Measurements from ENCODE around the gene HMOX1. TPM values are rescaled to one million over a fixed set of nuclear protein-coding genes. Genes with fewer than 3 reads are reported as not detected.

Gene HMOX1
- total and polyA plus RNA-seq, 2 of the 8 experiments (the other 6 are each of a cell fraction or from before 2014, with no cell fraction given) = 25.0 to 41.6 TPM

- ChIA-PET POLR2A (ENCODE audit: partially characterized antibody) (interaction anchor here (0.6 to 57.4 kb wide), 6 partner anchors 5 to 957 kb away, joined by 3 to 1995 read pairs (median 4); partner anchors contain the start of genes HMOX1 and MCM5), CTCF (ENCODE audit: partially characterized antibody) (interaction anchor here (0.7 to 11.3 kb wide), 9 partner anchors 10 to 881 kb away, joined by 3 to 122 read pairs (median 5); no protein-coding TSS in a partner anchor)
- Histone ChIP-seq H3K27ac (ENCODE audit: low read depth, low read length) (no peak overlapping the region), H3K4me3 (ENCODE audit: extremely low read depth in 1 of 4, insufficient read depth in 2 of 4, low read depth in 3 of 4, low read length in 4 of 4) (no peak overlapping the region), H3K4me2 (ENCODE audit: insufficient read depth in 1 of 2, low read depth in 2 of 2, low read length in 2 of 2) (no peak overlapping the region), H2BK15ac (ENCODE audit: low read length) (no peak overlapping the region), H4K91ac (replicated peaks; ENCODE audit: insufficient read length, low read length) (no peak overlapping the region), H3K18ac (ENCODE audit: extremely low read depth, low read length) (no peak overlapping the region), H3K4me1 (replicated peaks in 1 of 4; ENCODE audit: control insufficient read depth in 3 of 4, insufficient read depth in 4 of 4, low read length in 3 of 4) (peaks cover 0 to 3% (median 0%) of the 10 kb centered on the region in 4 experiments; a peak in 2 of 7 replicates), H3K79me1 (ENCODE audit: low read depth, low read length) (peaks cover 3% of the 10 kb centered on the region; the same call in 1 of the 2 replicates), H4K5ac (ENCODE audit: insufficient read length, low read depth, low read length) (no peak overlapping the region), H3K36me3 (ENCODE audit: control insufficient read depth in 2 of 4, insufficient read depth in 4 of 4, low read length in 3 of 4) (peaks cover 76 to 97% (median 95%) of the 10 kb centered on the region in 4 experiments), H4K20me1 (replicated peaks in 1 of 2; ENCODE audit: control insufficient read depth in 1 of 2, insufficient read depth in 2 of 2, low read length in 2 of 2) (peaks cover 12 to 29% of the 10 kb centered on the region in 2 experiments), H3K9me3 (ENCODE audit: insufficient read depth in 2 of 2, low read depth in 1 of 2, low read length in 1 of 2) (no peaks in the 10 kb centered on the region), H3K23ac (ENCODE audit: insufficient read length) (no peak overlapping the region), H2BK120ac (replicated peaks; ENCODE audit: low read depth, low read length) (no peak overlapping the region), H3K23me2 (ENCODE audit: low read depth, low read length) (no peaks in the 10 kb centered on the region), H4K8ac (ENCODE audit: extremely low read depth, insufficient read depth, low read length) (no peak overlapping the region), H2AK5ac (ENCODE audit: low read depth, low read length) (no peak overlapping the region), H3K79me2 (ENCODE audit: control insufficient read depth in 1 of 2, insufficient read depth in 2 of 2, low read length in 2 of 2) (peaks cover 0 to 4% of the 10 kb centered on the region in 2 experiments; a peak in 1 of 4 replicates), H3K56ac (replicated peaks; ENCODE audit: insufficient read length, low read depth, low read length) (no peak overlapping the region), H3K14ac (ENCODE audit: insufficient read length) (no peak overlapping the region), H3K9ac (replicated peaks in 1 of 4; ENCODE audit: extremely low read depth in 1 of 4, low read depth in 3 of 4, low read length in 3 of 4) (no peak overlapping the region), H2AFZ (ENCODE audit: low read length) (no peak overlapping the region), H3K4ac (replicated peaks; ENCODE audit: insufficient read length, low read depth, low read length) (no peak overlapping the region), H2BK20ac (ENCODE audit: low read length) (no peak overlapping the region), H3K27me3 (replicated peaks in 1 of 4; ENCODE audit: control insufficient read depth in 3 of 4, extremely low read depth in 1 of 4, insufficient read depth in 3 of 4, low read length in 3 of 4) (no peaks in the 10 kb centered on the region), H2BK5ac (ENCODE audit: low read depth, low read length) (no peak overlapping the region), H2BK12ac (ENCODE audit: low read depth, low read length) (no peak overlapping the region)
- 99% methylated on average over 8 of the region's 10 CpGs; no CpG with 5 or more reads in 1 of the 2 experiments for WGBS, 2 experiments (ENCODE audit: extremely low coverage in 1 of 2, insufficient coverage in 1 of 2, insufficient read length in 1 of 2, insufficient replicate concordance in 2 of 2, low coverage in 1 of 2, low lambda C conversion rate in 2 of 2, missing lambda C conversion rate in 1 of 2)
- FAIRE-seq (no peak), DNase-seq (ENCODE audit: low read depth in 1 of 2, low spot score in 2 of 2) (no peak)
- TF ChIP-seq SIN3A (conservative IDR thresholded peaks at IDR 0.05 in 1 of 2, IDR thresholded peaks at IDR 0.05 in 1 of 2; ENCODE audit: low read depth in 1 of 2, low read length in 2 of 2) = no peak
- no peak for TF ChIP-seq SAP30 (IDR thresholded peaks at IDR 0.05; ENCODE audit: insufficient read depth, insufficient replicate concordance, low read length)
- no peak for TF ChIP-seq EGR1 (IDR thresholded peaks at IDR 0.05; ENCODE audit: borderline replicate concordance, low read depth, low read length)
- no peak for TF ChIP-seq TCF12 (IDR thresholded peaks at IDR 0.05; ENCODE audit: low read depth, low read length)
- no peak for TF ChIP-seq MAFK (IDR thresholded peaks at IDR 0.05; ENCODE audit: low read depth, low read length)
- TF ChIP-seq CHD2 (IDR thresholded peaks at IDR 0.05; ENCODE audit: low read length) = no peak
- no peak for TF ChIP-seq HDAC2 (IDR thresholded peaks at IDR 0.05; ENCODE audit: borderline replicate concordance in 1 of 2, low read depth in 2 of 2, low read length in 2 of 2)
- TF ChIP-seq CBX5 (IDR thresholded peaks at IDR 0.05; ENCODE audit: low read depth, low read length) = no peak
- TF ChIP-seq CREB1 (IDR thresholded peaks at IDR 0.05) = no peak
- no peak for TF ChIP-seq ATF3 (IDR thresholded peaks at IDR 0.05; ENCODE audit: insufficient read depth, low read depth, low read length)
- no peak for TF ChIP-seq SP1 (IDR thresholded peaks at IDR 0.05; ENCODE audit: low read depth, low read length)
- no peak for TF ChIP-seq RBBP5 (IDR thresholded peaks at IDR 0.05; ENCODE audit: borderline replicate concordance, low read depth, low read length)
- TF ChIP-seq POLR2A (IDR thresholded peaks at IDR 0.05; ENCODE audit: control extremely low read depth in 1 of 2, low read depth in 2 of 2, low read length in 2 of 2) = no peak
- no peak for TF ChIP-seq SP2 (IDR thresholded peaks at IDR 0.05; ENCODE audit: low read length)
Measured at GRCh38 chr22:35419756-35420155, 38.9 kb downstream of the HMOX1 start.
